ENCODE measurements around the gene MICU1. TPM values are rescaled to one million over a fixed set of nuclear protein-coding genes. Genes with fewer than 3 reads are reported as not detected.

The MICU1 gene
- total RNA-seq, 1 experiment from 2014 or later, result 36.0 TPM

GRCh38 chr10:72659694-72660093, 33.8 kb upstream of the MICU1 start:
- no peak for ATAC-seq
- Mint-ChIP-seq H3K4me3 (no peak overlapping the region), H3K27me3 (ENCODE audit: low read depth) (no peaks in the 10 kb centered on the region; the same call in 1 of the 2 replicates), H3K4me1 (peaks cover 7% of the 10 kb centered on the region), H3K27ac (no peak overlapping the region), H3K36me3 (no peaks in the 10 kb centered on the region), H3K9me3 (peaks cover 3% of the 10 kb centered on the region; the same call in 1 of the 2 replicates)
- TF ChIP-seq, protein P1, sequence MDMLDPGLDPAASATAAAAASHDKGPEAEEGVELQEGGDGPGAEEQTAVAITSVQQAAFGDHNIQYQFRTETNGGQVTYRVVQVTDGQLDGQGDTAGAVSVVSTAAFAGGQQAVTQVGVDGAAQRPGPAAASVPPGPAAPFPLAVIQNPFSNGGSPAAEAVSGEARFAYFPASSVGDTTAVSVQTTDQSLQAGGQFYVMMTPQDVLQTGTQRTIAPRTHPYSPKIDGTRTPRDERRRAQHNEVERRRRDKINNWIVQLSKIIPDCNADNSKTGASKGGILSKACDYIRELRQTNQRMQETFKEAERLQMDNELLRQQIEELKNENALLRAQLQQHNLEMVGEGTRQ (CRISPR knock-in tag; IDR thresholded peaks at IDR 0.05), result no peak
- TF ChIP-seq ERG (CRISPR knock-in tag; IDR thresholded peaks at IDR 0.05) (no peak), NFE2L1 (CRISPR knock-in tag; IDR thresholded peaks at IDR 0.05) (peak; percentile 93)
- no peak for DNase-seq (ENCODE audit: low spot score)
- POLR2A ChIA-PET, result interaction anchor here (0.6 to 1.0 kb wide), 4 partner anchors 9 to 572 kb away, joined by 3 to 8 read pairs (median 5); partner anchors contain the start of gene MCU
- CTCF ChIA-PET, result interaction anchor here (0.6 kb wide), 1 partner anchor 67 kb away, joined by 3 read pairs; no protein-coding TSS in a partner anchor

GRCh38 chr10:72658696-72659400, 33.0 kb upstream of the MICU1 start:
- TF ChIP-seq ERG (CRISPR knock-in tag; IDR thresholded peaks at IDR 0.05), result no peak
- no peak for TF ChIP-seq ATF6 (CRISPR knock-in tag; IDR thresholded peaks at IDR 0.05)
- no peak for TF ChIP-seq RORB (CRISPR knock-in tag; IDR thresholded peaks at IDR 0.05)
- no peak for TF ChIP-seq MXD4 (CRISPR knock-in tag; IDR thresholded peaks at IDR 0.05; ENCODE audit: borderline replicate concordance)
- TF ChIP-seq KAT7 (CRISPR knock-in tag; IDR thresholded peaks at IDR 0.05; ENCODE audit: borderline replicate concordance), result no peak
- TF ChIP-seq ATF3 (CRISPR knock-in tag; conservative IDR thresholded peaks at IDR 0.05), result no peak
- TF ChIP-seq ARID4B (CRISPR knock-in tag; IDR thresholded peaks at IDR 0.05; ENCODE audit: borderline replicate concordance), result no peak
- no peak for TF ChIP-seq ZNF121 (CRISPR knock-in tag; IDR thresholded peaks at IDR 0.05)
- TF ChIP-seq NR1H2 (CRISPR knock-in tag; IDR thresholded peaks at IDR 0.05), result no peak
- no peak for TF ChIP-seq CREB1 (CRISPR knock-in tag; IDR thresholded peaks at IDR 0.05)
- TF ChIP-seq ZNF416 (CRISPR knock-in tag; IDR thresholded peaks at IDR 0.05), result no peak
- TF ChIP-seq ZNF232 (CRISPR knock-in tag; IDR thresholded peaks at IDR 0.05), result no peak
- no peak for TF ChIP-seq NR3C1 (CRISPR knock-in tag; conservative IDR thresholded peaks at IDR 0.05; ENCODE audit: low read depth)
- no peak for TF ChIP-seq ESRRA (CRISPR knock-in tag; IDR thresholded peaks at IDR 0.05; ENCODE audit: borderline replicate concordance)
- TF ChIP-seq ZNF263 (CRISPR knock-in tag; IDR thresholded peaks at IDR 0.05; ENCODE audit: low read depth), result no peak
- TF ChIP-seq MYBL2 (CRISPR knock-in tag; IDR thresholded peaks at IDR 0.05), result no peak
- no peak for TF ChIP-seq GTF2I (CRISPR knock-in tag; conservative IDR thresholded peaks at IDR 0.05)
- ChIA-PET CTCF (no interaction called here), POLR2A (interaction anchor here (0.7 kb wide), 1 partner anchor 13 kb away, joined by 5 read pairs; no protein-coding TSS in a partner anchor)
- DNase-seq (ENCODE audit: low spot score) (no peak), ATAC-seq (no peak)
- H3K4me3 Mint-ChIP-seq, result no peak overlapping the region
- no peaks in the 10 kb centered on the region for H3K36me3 Mint-ChIP-seq
- H3K9me3 Mint-ChIP-seq, result peaks cover 3% of the 10 kb centered on the region; the same call in 1 of the 2 replicates
- H3K27me3 Mint-ChIP-seq (ENCODE audit: low read depth), result no peaks in the 10 kb centered on the region; the same call in 1 of the 2 replicates
- H3K27ac Mint-ChIP-seq, result 0 out of 2 replicates have a peak overlapping the region, but pooled peaks have one; percentile 6
- peaks cover 7% of the 10 kb centered on the region for H3K4me1 Mint-ChIP-seq
